ENCODE measurements around the gene NCKAP5.

Gene NCKAP5

DNA sequence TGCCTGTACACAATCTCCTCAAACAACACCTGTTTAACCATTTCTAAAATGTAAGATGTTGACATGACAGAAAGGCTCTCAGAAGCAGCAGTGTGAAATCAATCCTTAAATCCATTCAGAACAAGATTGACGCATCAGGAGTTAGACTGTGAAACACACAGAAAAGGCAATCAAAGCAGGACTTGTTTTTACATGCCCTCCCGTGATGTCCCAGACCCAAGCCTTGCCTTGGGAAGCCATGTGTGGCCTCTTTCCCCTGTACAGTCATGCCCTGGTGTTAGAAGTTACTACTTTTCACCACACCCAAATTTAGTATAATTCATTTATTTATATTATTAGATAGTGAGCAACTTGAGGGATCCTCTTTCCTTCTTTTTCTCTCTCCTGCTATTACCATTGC lies 115.7 kb downstream of the NCKAP5 start:
- no peak for DNase-seq

DNA sequence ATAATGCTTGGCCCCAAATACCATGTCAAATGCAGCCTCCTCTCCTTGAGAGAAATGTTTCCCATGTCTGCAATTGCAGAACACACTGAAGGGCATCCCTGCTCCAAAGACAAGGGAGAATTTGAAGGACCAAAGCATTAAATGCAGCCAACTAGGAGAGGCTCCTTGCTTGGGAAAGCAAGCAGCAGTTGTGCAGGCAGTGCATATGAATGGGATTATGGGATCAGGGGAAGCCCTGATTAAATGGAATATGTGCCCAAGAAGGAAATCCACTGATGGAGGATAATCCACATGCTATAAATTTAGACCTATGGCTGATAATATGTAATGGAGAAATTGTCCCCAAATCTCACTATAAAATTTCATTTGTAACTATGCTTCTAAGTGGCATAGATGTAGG lies 116.1 kb downstream of the NCKAP5 start:
- no peak for DNase-seq

DNA sequence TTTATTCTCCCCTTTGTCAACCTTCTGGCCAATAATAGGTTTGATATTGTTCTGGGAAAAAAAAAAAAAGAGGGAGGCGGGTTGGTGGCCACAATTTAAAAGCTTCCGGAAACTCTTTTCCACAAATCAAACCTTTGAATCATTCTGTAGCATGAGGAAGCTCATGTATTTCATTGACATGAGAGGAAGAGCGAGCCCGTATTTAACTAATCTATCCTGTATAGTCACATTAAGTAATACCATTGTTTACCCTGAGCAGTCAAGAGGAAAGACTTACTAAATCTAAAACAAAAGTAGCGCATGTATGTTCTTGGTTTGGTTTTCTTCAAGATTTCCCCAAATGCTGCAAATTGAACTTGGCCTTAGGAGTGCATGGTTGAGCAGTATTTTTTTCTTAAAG lies 120.1 kb downstream of the NCKAP5 start:
- DNase-seq: no peak

DNA sequence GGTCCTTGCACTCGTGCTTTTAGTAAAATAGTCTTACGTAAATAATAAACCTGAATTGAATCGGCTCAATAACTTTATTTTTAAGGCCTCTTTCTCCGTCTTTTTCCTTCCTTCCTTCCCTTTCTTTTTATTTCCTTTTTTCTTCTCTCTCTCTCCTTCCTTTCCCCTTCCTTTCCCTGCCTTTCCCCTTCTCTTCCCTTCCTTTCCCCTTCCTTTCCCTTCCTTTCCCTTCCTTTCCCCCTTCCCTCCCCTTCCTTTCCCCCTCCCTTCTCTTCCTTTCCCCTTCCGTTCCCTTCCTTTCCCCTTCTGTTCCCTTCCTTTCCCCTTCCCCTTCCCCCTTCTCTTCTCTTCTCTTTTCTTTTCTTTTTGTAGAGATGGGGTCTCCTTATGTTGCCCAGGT lies 121.0 kb downstream of the NCKAP5 start:
- no peak for DNase-seq

DNA sequence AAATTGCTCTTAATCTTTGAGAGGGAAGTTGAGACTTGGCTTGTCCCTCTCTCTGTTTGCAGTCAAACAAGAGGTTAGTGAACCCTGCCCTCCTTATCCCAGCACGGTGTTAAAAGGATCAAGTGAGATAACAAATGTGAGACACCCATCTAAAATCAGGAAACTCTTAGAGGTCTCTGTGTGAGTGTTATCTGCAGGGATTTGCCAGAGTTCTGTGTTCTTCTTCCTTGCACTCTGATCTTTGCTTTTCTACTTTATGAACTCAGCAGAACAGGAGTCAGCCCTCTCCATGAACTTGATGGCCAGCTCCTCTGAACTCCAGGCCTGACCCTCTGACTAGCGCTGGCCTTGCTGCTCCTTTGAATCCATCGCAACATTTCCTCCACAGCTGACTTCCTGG lies 123.8 kb downstream of the NCKAP5 start:
- DNase-seq: no peak

DNA sequence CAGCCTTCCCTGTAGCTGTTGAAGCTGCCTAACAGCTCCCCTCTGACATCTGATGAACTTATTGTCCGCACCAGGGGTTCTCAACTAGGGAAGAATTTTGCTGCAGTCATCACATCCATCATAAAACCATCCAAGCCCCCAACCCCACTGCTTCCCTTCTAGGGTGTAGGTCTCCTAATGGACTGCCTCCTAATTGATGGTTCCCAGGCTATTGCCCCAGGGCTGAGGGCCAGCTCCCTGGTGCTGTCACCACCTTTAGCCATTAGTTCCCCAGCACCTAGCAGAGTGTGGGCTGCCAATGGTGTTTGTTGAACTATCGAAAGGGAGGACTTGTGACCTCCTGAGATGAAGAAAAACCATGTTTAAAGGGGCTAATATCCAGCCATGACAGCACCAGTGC lies 125.9 kb downstream of the NCKAP5 start:
- DNase-seq: no peak

DNA sequence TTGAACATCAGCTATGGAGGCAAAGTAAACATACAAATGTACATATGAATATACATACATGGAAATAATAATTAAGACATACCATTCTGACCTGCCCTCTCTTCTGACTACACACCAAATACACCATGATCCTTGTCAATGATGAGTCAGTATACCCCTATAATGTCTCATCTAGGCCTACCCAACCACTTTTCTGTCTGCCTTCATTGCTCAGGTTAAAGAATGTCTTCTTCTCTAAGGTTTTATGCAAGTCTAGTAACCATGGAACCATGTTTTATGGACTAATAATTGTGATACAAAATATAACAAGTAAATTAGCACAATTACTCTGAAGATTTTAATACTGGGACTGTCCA lies 128.7 kb downstream of the NCKAP5 start:
- DNase-seq: no peak

DNA sequence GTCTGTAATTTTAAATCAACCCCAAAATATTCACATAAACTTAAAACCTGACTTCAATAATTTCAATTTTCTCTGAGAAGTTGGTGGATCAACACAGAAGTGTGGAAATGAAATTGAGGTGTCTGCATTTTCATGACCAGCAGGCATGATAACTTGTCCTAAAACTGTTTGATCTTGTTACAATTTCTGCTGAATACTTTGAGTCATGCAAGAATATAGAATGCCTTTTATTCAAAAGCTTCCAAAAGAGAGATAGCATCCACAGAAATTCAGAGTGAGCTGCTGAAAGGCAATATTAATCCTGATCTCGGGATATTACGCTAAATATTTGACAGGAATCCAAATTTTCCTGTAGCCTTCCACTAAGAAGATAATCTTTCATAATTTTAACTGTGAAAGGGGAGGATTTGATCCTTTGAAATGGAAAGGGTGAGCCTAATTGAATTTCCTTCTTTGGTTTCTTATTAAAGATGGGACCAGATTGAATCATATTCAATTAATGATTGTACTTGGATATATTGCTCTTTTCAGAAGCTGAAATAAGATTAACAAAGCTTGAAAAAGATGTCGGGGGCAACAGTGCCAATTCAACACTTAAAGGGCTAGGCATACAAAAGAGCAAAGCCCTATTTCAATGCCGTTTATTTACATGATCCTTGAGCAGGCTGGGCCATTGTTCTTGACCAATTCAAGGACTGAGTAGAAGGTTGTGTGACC lies 129.3 kb downstream of the NCKAP5 start:
- peak; percentile 73 for DNase-seq

DNA sequence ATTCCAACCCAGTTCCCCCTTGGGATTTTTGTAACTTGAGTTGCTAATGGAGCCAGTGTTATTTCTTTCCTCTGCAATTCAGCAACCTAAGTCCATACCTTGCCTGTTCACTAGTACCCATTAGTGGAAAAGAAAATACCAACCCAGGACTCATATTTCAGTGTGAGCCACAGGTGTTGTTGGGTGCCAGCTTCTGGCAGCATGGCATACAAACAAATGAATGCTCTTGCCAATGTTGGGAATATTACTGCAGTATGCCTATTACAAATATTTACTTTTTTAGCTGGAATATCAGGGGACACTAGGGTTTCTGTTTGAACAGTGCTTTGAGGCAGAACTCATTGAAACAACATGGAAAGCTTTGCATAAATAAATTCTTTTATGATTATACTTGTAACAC lies 130.2 kb downstream of the NCKAP5 start:
- DNase-seq: peak; percentile 58

DNA sequence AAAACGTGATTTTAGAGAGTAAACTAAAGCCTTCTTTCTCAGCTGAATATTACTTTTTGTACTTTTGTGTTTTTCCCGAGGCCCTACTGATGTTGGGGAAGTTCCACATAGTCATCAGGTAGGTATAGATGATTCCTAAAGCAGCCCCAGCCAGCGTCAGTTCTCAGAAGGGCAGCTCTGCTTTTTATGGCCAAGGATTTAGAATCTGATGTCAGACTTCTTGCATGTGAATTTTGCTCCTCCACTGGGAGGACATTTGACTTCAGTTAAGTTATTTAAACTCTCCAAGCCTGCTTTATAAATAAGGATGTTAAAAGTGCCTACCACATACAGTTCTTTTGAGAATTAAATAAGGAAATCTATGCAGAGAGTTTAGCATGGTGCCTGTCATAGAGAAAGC lies 130.8 kb downstream of the NCKAP5 start:
- DNase-seq: no peak

DNA sequence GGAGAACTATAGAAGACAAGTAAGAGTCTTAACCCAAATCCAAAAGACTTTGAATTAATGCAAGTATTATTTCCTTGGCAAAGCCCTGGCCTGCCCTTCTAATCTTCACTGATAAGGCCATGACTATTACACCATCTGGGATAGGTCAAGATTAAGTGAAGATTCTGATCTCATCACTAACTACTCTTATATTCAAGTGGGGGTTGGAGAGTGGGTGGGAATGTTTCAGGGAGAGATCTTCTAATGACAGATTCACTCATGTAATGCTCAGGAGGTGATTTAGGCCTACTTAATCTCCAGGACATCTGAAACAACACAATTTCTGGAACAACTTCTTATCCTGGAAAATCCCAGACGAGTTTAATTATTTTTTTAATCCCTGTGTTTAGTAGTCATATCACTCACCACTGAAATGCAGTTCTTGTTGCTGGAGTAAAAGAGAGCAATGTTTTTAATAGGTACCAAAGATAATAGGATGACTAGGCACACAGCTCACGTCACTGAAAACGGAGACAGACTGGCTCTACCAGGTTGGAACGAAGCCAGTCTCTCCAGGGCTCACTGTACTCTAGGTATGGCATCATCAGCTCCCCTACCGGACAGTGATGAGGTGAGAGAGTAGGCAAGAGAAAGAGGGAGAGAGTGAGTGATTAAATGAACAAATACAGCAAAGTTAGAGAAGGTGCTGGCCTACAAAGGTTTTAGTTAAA lies 133.1 kb downstream of the NCKAP5 start:
- DNase-seq: peak; percentile 94

DNA sequence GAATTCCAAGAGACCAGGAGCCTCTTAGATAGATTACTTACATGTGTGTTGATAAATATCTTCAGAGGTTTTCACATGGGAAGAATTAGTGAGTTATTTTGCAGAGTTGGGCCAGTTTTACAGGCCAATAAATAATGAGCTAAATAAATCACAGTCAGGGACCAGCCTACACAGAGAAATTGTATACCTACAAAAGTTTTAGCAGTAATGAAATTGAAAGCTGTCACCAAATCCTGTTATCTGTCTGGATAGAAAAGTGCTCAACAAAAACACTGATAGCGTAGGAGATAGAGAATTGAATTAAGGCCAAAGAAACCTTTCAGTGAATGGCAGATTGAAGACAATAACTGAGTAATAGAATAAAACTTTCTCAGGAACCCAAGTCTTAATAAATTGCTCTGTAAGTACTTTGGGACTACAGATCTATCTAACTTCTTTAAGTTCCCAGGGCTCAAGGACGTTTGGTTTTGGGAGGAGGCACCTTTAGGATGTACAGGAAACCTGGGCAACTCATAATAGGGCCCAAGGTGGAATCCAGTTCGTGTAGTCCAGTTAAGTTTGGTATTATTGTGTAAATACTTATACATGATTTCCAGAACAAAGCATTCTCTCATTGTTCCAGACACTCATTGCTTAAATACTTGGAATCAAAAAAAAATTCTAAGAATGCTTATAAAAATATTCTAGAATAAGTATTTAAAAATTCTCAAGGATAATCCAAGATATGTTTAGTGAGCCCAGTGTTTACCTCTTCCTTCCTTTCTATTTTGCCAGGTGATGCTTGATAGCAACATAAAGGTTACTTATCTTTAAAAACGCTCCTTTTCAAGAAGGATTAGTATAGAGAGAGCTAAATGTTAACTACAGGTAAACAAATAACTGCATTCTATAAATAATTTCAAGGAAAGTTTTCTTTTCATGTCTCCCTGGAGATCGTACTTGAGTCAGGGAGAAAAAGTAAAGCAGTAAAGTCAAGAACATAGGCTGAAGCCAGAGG lies 134.5 kb downstream of the NCKAP5 start:
- DNase-seq: no peak

DNA sequence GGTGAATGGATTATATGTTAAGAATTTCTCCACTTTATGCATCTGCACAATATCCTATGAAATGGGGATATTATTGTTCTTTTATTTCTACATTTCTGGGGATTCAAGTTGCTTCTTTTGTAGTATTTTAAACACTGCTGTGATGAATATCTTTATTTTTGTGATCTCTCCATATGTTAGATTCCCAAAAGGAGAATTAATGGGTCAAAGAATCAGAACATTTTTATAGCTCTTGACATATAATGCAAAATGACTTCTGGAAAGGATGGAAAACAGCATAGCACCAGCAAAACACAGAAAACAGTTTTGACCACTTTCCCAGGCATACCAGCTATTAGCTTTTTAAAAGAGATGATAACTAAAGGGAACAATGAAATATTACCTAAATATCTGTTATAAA lies 135.5 kb downstream of the NCKAP5 start:
- no peak for DNase-seq

DNA sequence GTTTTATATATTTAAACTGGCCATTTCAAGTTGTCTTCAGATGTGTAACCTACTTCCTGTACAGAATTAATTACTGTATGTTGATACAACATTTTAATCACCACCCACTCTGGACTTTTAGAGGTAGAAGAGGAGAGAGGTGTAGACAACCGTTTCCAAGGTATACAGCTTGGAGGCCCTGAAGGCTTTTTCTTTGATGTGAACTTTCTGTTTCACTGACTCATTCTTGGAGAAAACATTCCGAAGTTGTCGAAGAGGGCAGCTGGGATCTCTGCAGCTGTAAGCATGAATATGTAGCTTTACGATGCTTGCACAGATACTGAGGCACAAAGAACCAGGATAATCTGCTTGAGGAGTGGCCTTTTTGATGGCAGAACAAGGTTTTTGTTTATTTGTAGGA lies 137.0 kb downstream of the NCKAP5 start:
- no peak for DNase-seq

DNA sequence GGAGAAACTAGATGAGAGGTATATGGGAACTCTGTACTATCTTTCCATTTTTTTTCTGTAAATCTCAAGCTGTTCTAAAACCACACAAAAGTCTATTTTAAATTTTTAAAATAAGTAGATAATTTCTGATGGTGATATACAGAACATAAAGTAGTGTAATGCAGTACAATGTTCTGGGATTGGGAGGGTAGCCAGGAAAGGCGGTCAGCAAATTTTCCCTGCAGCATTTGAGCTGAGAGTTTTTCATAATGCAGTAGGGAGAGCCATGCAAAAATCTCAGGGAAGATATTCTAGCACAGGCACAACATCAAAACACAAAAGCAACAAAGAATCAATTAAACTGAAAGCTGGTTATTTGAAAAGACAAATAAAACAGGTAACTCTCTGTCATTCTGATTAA lies 141.5 kb downstream of the NCKAP5 start:
- no peak for DNase-seq

DNA sequence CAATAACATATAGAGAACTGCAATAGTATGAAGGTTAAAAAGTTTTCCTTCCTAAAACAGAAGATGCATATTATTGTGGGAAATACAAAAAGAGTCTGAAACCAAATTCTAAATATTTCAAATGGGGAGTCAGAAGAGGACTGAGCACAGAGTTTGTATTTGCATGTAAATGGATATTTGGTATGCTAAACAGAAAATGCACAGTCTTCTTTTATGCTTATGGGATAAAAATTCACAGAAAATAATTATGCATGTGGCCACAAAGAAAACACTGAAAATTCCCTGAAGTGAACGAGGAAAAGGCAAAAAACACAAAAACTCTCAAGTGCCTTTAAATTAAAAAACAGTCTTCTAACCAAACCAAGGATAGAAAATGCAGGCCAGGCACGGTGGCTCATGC lies 142.7 kb downstream of the NCKAP5 start:
- DNase-seq: no peak

DNA sequence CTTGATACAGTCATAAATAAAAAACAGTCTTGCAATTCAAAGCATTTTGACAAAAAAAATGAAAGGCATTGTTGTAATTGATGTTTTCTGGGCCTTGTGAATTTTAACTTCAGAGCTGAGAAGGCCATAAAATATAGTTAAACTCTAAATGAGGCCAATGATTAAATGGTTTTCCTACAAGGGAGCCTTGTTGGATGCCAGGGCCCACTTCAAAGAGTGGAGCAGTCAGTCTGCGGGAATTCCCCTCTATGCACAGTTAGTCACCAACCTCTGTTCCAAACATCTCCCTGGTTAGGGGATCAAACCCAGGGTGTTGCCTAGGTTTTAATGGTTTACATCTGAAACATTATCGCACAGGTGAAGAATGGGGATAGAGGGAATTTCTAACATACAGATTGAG lies 143.4 kb downstream of the NCKAP5 start:
- DNase-seq: no peak

DNA sequence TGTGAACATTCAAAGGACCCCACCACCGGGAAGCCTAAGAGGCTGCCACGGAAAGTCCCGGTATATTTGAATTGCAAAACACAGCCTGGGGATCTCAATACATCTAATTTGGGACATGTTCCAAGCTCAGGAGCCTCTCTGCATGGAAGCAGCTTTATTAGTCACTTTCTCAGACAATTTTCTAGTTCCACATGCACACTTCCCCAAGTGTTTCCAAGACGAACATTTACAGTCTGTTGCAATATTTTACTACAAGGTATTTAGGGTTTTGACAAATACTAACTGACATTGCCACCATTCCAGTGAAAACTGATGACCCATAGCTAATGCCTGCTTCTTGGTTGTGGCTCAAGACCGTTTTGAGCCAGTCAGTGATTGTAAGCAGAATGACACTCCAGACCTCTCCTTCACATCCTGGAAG lies 145.3 kb downstream of the NCKAP5 start:
- DNase-seq: no peak

DNA sequence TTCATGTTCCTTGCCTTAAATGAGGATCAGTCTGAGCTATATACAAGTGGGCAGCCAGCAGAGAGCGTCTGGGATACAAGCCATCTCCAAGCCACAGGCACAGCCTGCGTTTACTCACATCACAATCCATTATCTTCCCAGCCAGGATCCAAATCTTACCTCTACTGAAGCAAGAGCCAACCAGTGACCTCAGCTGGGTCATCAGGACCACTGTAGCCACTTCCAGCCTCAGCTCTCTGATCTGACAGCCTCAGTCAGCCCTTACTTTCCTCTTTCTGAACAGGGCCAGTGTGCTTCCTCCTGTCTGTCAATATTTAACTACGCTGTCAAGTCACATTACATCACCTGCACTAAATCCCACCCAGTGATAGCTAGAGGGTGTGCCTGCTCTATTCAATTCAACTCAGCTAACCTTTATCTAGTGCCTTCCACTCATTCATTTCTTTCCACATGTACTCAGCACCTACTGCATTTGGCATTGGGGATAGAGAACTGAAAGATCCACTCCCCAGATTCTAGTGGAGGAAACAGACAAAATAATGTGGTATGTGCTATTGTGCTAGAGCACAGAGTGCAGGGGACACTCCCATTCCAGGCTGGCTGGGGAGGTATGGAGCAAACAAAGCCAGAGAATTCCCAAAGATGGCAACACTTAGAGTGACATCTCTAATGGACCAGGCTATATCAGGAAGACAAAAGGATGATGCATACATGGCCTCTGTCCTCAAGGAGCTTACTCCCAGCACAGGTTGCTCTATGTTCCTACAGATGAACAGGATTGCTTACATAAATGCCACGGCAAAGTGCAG lies 146.5 kb downstream of the NCKAP5 start:
- DNase-seq: peak; percentile 81

DNA sequence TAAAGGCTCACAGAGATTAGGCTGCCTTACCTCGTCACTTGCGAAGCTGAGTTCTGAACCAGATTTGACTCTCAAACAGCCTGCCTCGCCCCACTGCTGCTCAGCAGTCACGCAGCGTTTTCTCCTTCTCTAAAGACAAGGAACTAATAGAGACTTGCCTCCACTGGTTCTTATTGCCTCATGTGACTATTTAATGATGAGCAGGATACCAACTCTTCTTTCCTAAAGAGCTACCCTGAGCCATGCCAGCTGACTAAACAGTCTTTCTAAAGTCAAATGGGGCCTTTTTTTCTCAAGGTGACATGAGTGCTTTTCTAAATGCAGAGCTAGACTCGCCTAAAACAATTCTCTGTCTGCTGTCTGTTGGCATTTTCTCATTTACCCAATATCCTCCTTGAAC lies 147.5 kb downstream of the NCKAP5 start:
- DNase-seq: no peak

DNA sequence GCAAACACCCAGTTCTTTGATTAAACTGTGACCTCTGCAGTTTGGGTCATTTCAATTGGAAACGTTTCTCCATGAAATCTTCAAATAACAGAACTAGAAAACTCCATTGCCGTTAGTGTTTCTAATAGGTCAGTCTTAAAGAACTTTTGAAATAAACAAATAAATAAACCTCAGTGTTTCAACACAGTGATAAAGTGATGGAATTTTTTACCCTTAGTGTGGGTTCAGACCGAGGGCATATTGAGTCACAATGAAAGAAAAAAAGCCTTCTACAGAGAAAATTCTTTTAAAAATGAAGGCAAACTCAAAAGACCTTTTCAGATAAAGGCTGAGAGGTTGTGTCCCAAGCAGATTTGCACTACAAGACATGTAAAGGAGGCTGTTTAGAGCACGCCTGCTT lies 149.6 kb downstream of the NCKAP5 start:
- no peak for DNase-seq

DNA sequence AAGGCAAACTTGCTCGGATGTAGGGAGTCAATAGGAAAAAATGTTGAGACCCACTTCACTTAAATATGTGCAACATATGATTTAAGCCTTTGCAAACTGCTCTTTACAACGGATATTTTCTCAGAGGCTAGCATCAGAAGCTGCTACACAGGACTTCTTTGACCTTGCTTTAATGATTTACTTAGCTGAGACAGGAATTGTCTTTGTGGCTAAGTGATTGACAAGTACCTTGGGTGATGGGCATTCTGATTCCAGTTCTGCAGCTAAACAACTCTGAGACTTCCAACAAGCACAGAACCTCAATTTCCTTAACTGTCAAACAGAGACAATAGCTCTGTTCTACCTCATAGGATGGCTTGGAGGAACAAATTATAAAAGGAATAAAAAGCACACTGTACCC lies 150.2 kb downstream of the NCKAP5 start:
- no peak for DNase-seq

DNA sequence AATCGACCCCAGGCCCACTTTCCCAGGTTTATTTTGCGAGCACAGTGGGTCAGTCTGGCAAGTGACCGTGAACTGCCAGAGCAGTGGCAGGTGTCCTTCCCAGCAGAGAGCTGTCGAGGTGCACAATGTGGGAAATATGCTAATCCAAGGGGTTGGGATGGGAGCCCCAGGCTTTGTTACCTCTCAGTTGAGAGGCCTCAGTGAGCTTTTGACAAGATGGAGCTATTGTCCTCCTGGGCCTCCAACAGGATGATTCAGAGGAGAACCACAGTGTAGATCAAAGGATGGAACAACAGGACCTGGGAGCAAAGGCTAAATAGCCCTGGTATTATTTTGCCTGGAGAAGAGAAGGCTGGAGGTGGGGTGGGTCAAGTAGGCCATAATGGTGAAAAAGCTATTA lies 150.8 kb downstream of the NCKAP5 start:
- DNase-seq: no peak
